ENCODE measurements around the gene ALDH1L1. TPM values are rescaled to one million over a fixed set of nuclear protein-coding genes. Genes with fewer than 3 reads are reported as not detected.

ALDH1L1 gene
- total RNA-seq (2022) = 0.07 and 0.41 TPM in 2 replicates
- Bru-seq, nascent RNA = percentile 12 among the genes with signal in this experiment
- BruChase-seq, experiment 1, labeled RNA remaining after a 2-hour chase = percentile 11 among the genes with signal in this experiment
- percentile 7 among the genes with signal in this experiment for BruChase-seq, experiment 2, labeled RNA remaining after a 6-hour chase
- long read RNA-seq, partial matches to known transcripts = 2 of 2 reads
- long read RNA-seq, other reads (novel, unspliced or antisense) = 0 of 2 reads

DNA sequence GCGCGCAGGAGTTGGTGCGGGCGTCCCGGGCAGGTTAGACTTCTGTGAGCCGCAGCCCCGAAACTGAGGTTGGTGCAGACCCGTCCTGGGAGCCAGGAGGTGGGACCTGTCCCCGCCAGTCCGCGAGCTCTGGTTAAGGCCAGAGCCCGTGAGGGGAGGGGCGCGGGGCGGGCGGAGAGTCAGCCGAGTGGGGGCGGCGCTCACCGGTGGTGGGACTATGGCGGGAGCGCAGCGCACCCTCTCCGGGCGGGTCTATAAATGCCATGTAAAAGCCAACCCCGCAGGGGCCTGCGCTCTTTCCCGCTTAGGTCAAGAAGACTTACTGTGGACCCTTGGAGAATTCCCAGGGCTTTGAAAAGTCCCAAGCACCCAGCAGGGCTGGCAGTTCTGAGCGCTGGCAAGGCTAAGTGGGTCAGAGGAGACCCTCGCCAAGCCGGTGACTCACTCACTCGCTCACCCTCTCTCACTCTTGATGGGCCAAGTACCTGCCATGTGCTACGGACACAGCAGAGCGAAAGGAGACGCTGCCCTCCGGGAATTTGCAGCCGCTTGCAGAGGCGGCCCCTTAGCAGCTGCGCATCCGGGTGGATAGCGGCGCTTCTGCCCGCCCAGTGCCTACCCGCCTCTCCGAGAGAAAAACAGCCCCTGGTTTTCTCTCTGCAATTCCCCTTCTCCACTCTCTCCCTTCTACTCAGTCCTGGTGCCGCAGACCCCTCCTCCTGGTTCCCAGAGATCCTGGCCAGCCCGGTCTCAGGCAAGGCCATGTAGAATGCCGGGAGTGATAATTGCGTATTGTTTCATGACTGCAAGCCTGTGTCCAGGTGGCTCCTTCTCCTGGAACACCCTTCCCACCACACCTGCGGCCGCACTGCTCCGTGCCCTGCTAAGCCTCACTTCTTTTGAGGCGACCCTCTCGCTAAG, at the start of gene ALDH1L1:
Gene ALDH1L1 (minus strand): TSS at position 110 of the 921 bp plus-strand sequence. CDS start 19,607 bp downstream, outside the sequence.
- DNase-seq = peak in 1 of 2 experiments; percentile 40
- no TSS peak for BruUV-seq (replicated peaks)
- CTCF ChIA-PET = no interaction called here

DNA sequence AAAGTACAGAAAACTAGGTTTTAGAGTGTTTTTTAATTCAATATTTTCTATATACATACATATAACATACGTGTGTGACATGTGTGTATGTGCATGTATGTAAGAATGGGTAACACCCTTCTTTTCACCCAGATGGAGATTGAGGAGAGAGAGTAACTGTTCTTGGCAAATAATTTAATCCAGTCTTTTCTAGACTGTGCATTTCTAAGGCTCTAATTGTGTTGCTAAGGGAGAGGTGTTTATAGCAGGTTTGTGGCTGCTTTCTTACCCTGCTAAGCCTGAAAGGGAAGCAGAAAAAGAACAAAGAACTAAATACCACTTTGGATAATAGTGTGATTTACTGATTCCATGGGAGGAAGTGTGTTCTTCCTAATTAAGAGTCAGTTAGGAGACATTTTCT, 46.0 kb upstream of the ALDH1L1 start:
- ChIA-PET CTCF (no interaction called here), POLR2A (no interaction called here)
- Mint-ChIP-seq H3K36me3 (ENCODE audit: insufficient read depth, unreplicated experiment) (no peaks in the 10 kb centered on the region), H3K4me3 (ENCODE audit: unreplicated experiment) (no peak overlapping the region), H3K27ac (ENCODE audit: unreplicated experiment) (no peak overlapping the region), H3K9me3 (ENCODE audit: unreplicated experiment) (no peaks in the 10 kb centered on the region), H3K27me3 (ENCODE audit: insufficient read depth, unreplicated experiment) (peaks cover 5% of the 10 kb centered on the region), H3K4me1 (ENCODE audit: low read depth, unreplicated experiment) (no peaks in the 10 kb centered on the region)
- no peaks in the 10 kb centered on the region for H3K36me3 ChIP-seq (ENCODE audit: control insufficient read depth, insufficient read depth, low read length)
- H3K9me3 ChIP-seq = no peaks in the 10 kb centered on the region
- DNase-seq = no peak
- intact Hi-C loops (cut with micrococcal nuclease; ENCODE audit: unreplicated experiment) = no loop called here
- no peaks in the 10 kb centered on the region for H3K4me1 ChIP-seq
- BruUV-seq (replicated peaks) = no TSS peak
- no peak overlapping the region for H3K4me3 ChIP-seq (ENCODE audit: low read depth, low read length)
- H3K27me3 ChIP-seq (replicated peaks; ENCODE audit: control insufficient read depth, insufficient read depth, low read length) = no peaks in the 10 kb centered on the region
- no peak for TF ChIP-seq CTCF (IDR thresholded peaks at IDR 0.05; ENCODE audit: insufficient read depth in 1 of 2, low read depth in 1 of 2, low read length in 1 of 2, severe bottlenecking in 1 of 2, unreplicated experiment in 1 of 2)

More for the DNA sequence above, at the start of gene ALDH1L1:
- intact Hi-C loops (cut with micrococcal nuclease; ENCODE audit: unreplicated experiment) = no loop called here
- no peak within 1 kb of the TSS for H3K27ac Mint-ChIP-seq (ENCODE audit: unreplicated experiment)
- H3K4me3 Mint-ChIP-seq (ENCODE audit: unreplicated experiment) = peak within 1 kb of the TSS; percentile 69
- peaks cover 5% of the 10 kb centered on the region for H3K27me3 Mint-ChIP-seq (ENCODE audit: insufficient read depth, unreplicated experiment)
- Histone ChIP-seq H3K4me1 (no peaks in the 10 kb centered on the region), H3K27me3 (replicated peaks; ENCODE audit: control insufficient read depth, insufficient read depth, low read length) (no peaks in the 10 kb centered on the region), H3K4me3 (ENCODE audit: low read depth, low read length) (peak within 1 kb of the TSS; percentile 36), H3K9me3 (no peaks in the 10 kb centered on the region), H3K36me3 (ENCODE audit: control insufficient read depth, insufficient read depth, low read length) (no peaks in the 10 kb centered on the region)
- POLR2A ChIA-PET = no interaction called here
- no peak for TF ChIP-seq CTCF (IDR thresholded peaks at IDR 0.05; ENCODE audit: insufficient read depth in 1 of 2, low read depth in 1 of 2, low read length in 1 of 2, severe bottlenecking in 1 of 2, unreplicated experiment in 1 of 2)
- H3K36me3 Mint-ChIP-seq (ENCODE audit: insufficient read depth, unreplicated experiment) = no peaks in the 10 kb centered on the region
- no peaks in the 10 kb centered on the region for H3K4me1 Mint-ChIP-seq (ENCODE audit: low read depth, unreplicated experiment)
- H3K9me3 Mint-ChIP-seq (ENCODE audit: unreplicated experiment) = no peaks in the 10 kb centered on the region

GRCh38 chr3:126216416-126216815, 36.0 kb upstream of the ALDH1L1 start:
- no TSS peak for BruUV-seq (replicated peaks)
- intact Hi-C loops (cut with micrococcal nuclease; ENCODE audit: unreplicated experiment) = loop anchor here (10.0 kb wide), 1 partner anchor 82 kb away; no protein-coding TSS in a partner anchor
- no peak overlapping the region for H3K4me3 ChIP-seq (ENCODE audit: low read depth, low read length)
- H3K36me3 ChIP-seq (ENCODE audit: control insufficient read depth, insufficient read depth, low read length) = no peaks in the 10 kb centered on the region
- CTCF ChIA-PET = no interaction called here
- POLR2A ChIA-PET = no interaction called here
- H3K27me3 Mint-ChIP-seq (ENCODE audit: insufficient read depth, unreplicated experiment) = peaks cover 11% of the 10 kb centered on the region
- no peaks in the 10 kb centered on the region for H3K9me3 ChIP-seq
- no peaks in the 10 kb centered on the region for H3K9me3 Mint-ChIP-seq (ENCODE audit: unreplicated experiment)
- H3K4me1 Mint-ChIP-seq (ENCODE audit: low read depth, unreplicated experiment) = peaks cover 13% of the 10 kb centered on the region
- no peak overlapping the region for H3K27ac Mint-ChIP-seq (ENCODE audit: unreplicated experiment)
- DNase-seq = no peak
- no peaks in the 10 kb centered on the region for H3K27me3 ChIP-seq (replicated peaks; ENCODE audit: control insufficient read depth, insufficient read depth, low read length)
- H3K36me3 Mint-ChIP-seq (ENCODE audit: insufficient read depth, unreplicated experiment) = no peaks in the 10 kb centered on the region
- no peak for TF ChIP-seq CTCF (IDR thresholded peaks at IDR 0.05; ENCODE audit: insufficient read depth in 1 of 2, low read depth in 1 of 2, low read length in 1 of 2, severe bottlenecking in 1 of 2, unreplicated experiment in 1 of 2)
- no peak overlapping the region for H3K4me3 Mint-ChIP-seq (ENCODE audit: unreplicated experiment)
- peaks cover 3% of the 10 kb centered on the region; the same call in 1 of the 2 replicates for H3K4me1 ChIP-seq

Measured in Caco-2 (cell line).